H1 (cell line): ENCODE data around the gene CBY2. TPM values are rescaled to one million over a fixed set of nuclear protein-coding genes. Genes with fewer than 3 reads are reported as not detected.

Experiments
- CTCF ChIA-PET: fragments of 300-600 bp; sonication (Branson Sonifier 250); formaldehyde crosslinking; loops from one replicate; lab custom pipeline; 2021; ENCODE audit not compliant: partially characterized antibody; lab: Charles Lee
- POLR2A ChIA-PET: fragments of 300-600 bp; sonication (Branson Sonifier 250); formaldehyde crosslinking; loops from one replicate; lab custom pipeline; 2021; ENCODE audit warnings: inconsistent platforms; ENCODE audit not compliant: partially characterized antibody; lab: Charles Lee
- DNase-seq, 2 experiments: peaks; one replicate each; pipeline versions ENCODE4 v3.0.0 to v3.0.0-alpha.2; 2010 to 2022; ENCODE audit warnings: low spot score in 2 of 2, low read depth in 1 of 2, mixed read lengths in 1 of 2
- FAIRE-seq: peaks from 2 replicates; lab custom pipeline; 2011; peaks lifted over from hg19 to GRCh38; lab: Jason Lieb, UNC
- H2AFZ ChIP-seq: 2 replicates; pipeline ENCODE4 v1.8.1; 2012; ENCODE audit warnings: low read length, inconsistent platforms
- H2AK5ac ChIP-seq: 2 replicates; pipeline ENCODE4 v1.6.1; 2013; ENCODE audit warnings: low read depth, low read length
- H2BK120ac ChIP-seq: replicated peaks from 2 replicates; pipeline ENCODE3; 2013; ENCODE audit warnings: low read depth, low read length, inconsistent platforms
- H2BK12ac ChIP-seq: 2 replicates; pipeline ENCODE4 v1.6.1; 2013; ENCODE audit warnings: low read depth, low read length
- H2BK15ac ChIP-seq: 2 replicates; pipeline ENCODE4 v1.6.1; 2013; ENCODE audit warnings: low read length
- H2BK20ac ChIP-seq: 2 replicates; pipeline ENCODE4 v1.6.1; 2013; ENCODE audit warnings: low read length
- H2BK5ac ChIP-seq: 2 replicates; pipeline ENCODE4 v1.6.1; 2013; ENCODE audit warnings: low read depth, low read length
- H3K14ac ChIP-seq: 2 replicates; pipeline ENCODE4 v1.6.1; 2013; ENCODE audit warnings: inconsistent platforms; ENCODE audit not compliant: insufficient read length
- H3K18ac ChIP-seq: 2 replicates; pipeline ENCODE4 v1.6.1; 2013; ENCODE audit warnings: low read length; ENCODE audit errors: extremely low read depth
- H3K23ac ChIP-seq: 2 replicates; pipeline ENCODE4 v1.6.1; 2013; ENCODE audit warnings: inconsistent platforms; ENCODE audit not compliant: insufficient read length
- H3K23me2 ChIP-seq: 2 replicates; pipeline ENCODE4 v1.6.1; 2013; ENCODE audit warnings: low read depth, low read length
- H3K27ac ChIP-seq: 2 replicates; pipeline ENCODE4 v1.6.1; 2011; ENCODE audit warnings: low read depth, low read length, inconsistent platforms
- H3K27me3 ChIP-seq, 4 experiments: replicated peaks in 1 of 4; 1 replicate in 1 of 4; 2 replicates in 3 of 4; pipeline versions ENCODE4 v1.6.1 to v1.8.1; 2011 to 2013; ENCODE audit warnings: low read length in 3 of 4, mild to moderate bottlenecking in 3 of 4, inconsistent platforms in 2 of 4, mixed read lengths in 2 of 4, moderate library complexity in 1 of 4; ENCODE audit not compliant: control insufficient read depth in 3 of 4, insufficient read depth in 3 of 4; ENCODE audit errors: extremely low read depth in 1 of 4
- H3K36me3 ChIP-seq, 4 experiments: 2 replicates each; pipeline versions ENCODE4 v1.6.1 to v1.8.1; 2011 to 2013; ENCODE audit warnings: mild to moderate bottlenecking in 4 of 4, low read length in 3 of 4, moderate library complexity in 2 of 4, control low read depth in 1 of 4, inconsistent platforms in 1 of 4; ENCODE audit not compliant: insufficient read depth in 4 of 4, control insufficient read depth in 2 of 4
- H3K4ac ChIP-seq: replicated peaks from 2 replicates; pipeline ENCODE3; 2013; ENCODE audit warnings: low read length, low read depth, mixed read lengths, inconsistent platforms; ENCODE audit not compliant: insufficient read length
- H3K4me1 ChIP-seq, 4 experiments: replicated peaks in 1 of 4; 1 replicate in 1 of 4; 2 replicates in 3 of 4; pipeline versions ENCODE4 v1.6.1 to v1.8.1; 2011 to 2013; ENCODE audit warnings: low read length in 3 of 4, inconsistent platforms in 2 of 4, mixed read lengths in 1 of 4; ENCODE audit not compliant: insufficient read depth in 4 of 4, control insufficient read depth in 3 of 4
- H3K4me2 ChIP-seq, 2 experiments: 2 replicates each; pipeline versions ENCODE4 v1.6.1 to v1.8.1; 2011 to 2013; ENCODE audit warnings: low read depth in 2 of 2, low read length in 2 of 2, control low read depth in 1 of 2, inconsistent platforms in 1 of 2, mild to moderate bottlenecking in 1 of 2; ENCODE audit not compliant: insufficient read depth in 1 of 2
- H3K4me3 ChIP-seq, 4 experiments: fragments of 200-600, 300-600 bp in 1 of 4; sonication (generic), shearing (Covaris generic), sonication (Bioruptor Twin) in 1 of 4; 2 replicates each; pipeline versions ENCODE4 v1.5.1 to v1.8.1; 2011 to 2016; ENCODE audit warnings: low read length in 4 of 4, low read depth in 3 of 4, control low read depth in 2 of 4, inconsistent platforms in 2 of 4, mild to moderate bottlenecking in 2 of 4, mixed read lengths in 1 of 4, moderate library complexity in 1 of 4; ENCODE audit not compliant: insufficient read depth in 2 of 4; ENCODE audit errors: extremely low read depth in 1 of 4
- H3K56ac ChIP-seq: replicated peaks from 2 replicates; pipeline ENCODE3; 2013; ENCODE audit warnings: low read depth, mild to moderate bottlenecking, mixed read lengths, low read length, inconsistent platforms; ENCODE audit not compliant: insufficient read length
- H3K79me1 ChIP-seq: 2 replicates; pipeline ENCODE4 v1.6.1; 2013; ENCODE audit warnings: low read depth, low read length, control low read depth
- H3K79me2 ChIP-seq, 2 experiments: 2 replicates each; pipeline versions ENCODE4 v1.6.1 to v1.8.1; 2012 to 2013; ENCODE audit warnings: low read length in 2 of 2, mild to moderate bottlenecking in 2 of 2, inconsistent platforms in 1 of 2; ENCODE audit not compliant: insufficient read depth in 2 of 2, control insufficient read depth in 1 of 2
- H3K9ac ChIP-seq, 4 experiments: replicated peaks in 1 of 4; 1 replicate in 1 of 4; 2 replicates in 3 of 4; pipeline versions ENCODE4 v1.6.1 to v1.8.1; 2011 to 2013; ENCODE audit warnings: low read depth in 3 of 4, low read length in 3 of 4, control low read depth in 2 of 4, mild to moderate bottlenecking in 2 of 4, moderate library complexity in 2 of 4, inconsistent platforms in 1 of 4; ENCODE audit errors: extremely low read depth in 1 of 4
- H3K9me3 ChIP-seq, 2 experiments: 2 replicates each; pipeline versions ENCODE4 v1.6.1 to v1.8.1; 2012 to 2013; ENCODE audit warnings: mild to moderate bottlenecking in 2 of 2, moderate library complexity in 2 of 2, control low read depth in 1 of 2, inconsistent platforms in 1 of 2, low read depth in 1 of 2, low read length in 1 of 2, mixed read lengths in 1 of 2; ENCODE audit not compliant: insufficient read depth in 2 of 2
- H4K20me1 ChIP-seq, 2 experiments: replicated peaks in 1 of 2; 2 replicates each; pipeline versions ENCODE3 to v1.8.1; 2011 to 2013; ENCODE audit warnings: inconsistent platforms in 2 of 2, low read length in 2 of 2, mild to moderate bottlenecking in 1 of 2; ENCODE audit not compliant: insufficient read depth in 2 of 2, control insufficient read depth in 1 of 2
- H4K5ac ChIP-seq: 2 replicates; pipeline ENCODE4 v1.6.1; 2013; ENCODE audit warnings: low read length, low read depth, mixed read lengths, inconsistent platforms; ENCODE audit not compliant: insufficient read length
- H4K8ac ChIP-seq: 2 replicates; pipeline ENCODE4 v1.8.0; 2013; ENCODE audit warnings: mild to moderate bottlenecking, moderate library complexity, low read length, inconsistent platforms; ENCODE audit not compliant: insufficient read depth; ENCODE audit errors: extremely low read depth
- H4K91ac ChIP-seq: replicated peaks from 2 replicates; pipeline ENCODE3; 2013; ENCODE audit warnings: low read length, mixed read lengths, inconsistent platforms; ENCODE audit not compliant: insufficient read length
- ASH2L ChIP-seq: fragments of 200-600, 300-600 bp; sonication (generic); IDR thresholded peaks from one replicate; pipeline ENCODE4 v1.7.1; 2017; ENCODE audit warnings: low read length
- BRCA1 ChIP-seq: IDR thresholded peaks from 2 replicates; pipeline ENCODE4 v1.6.1; 2012; ENCODE audit warnings: low read depth, low read length, improper control_type of control experiment
- CEBPB ChIP-seq: IDR thresholded peaks from 2 replicates; pipeline ENCODE4 v1.6.1; 2012; ENCODE audit warnings: low read depth, low read length
- CHD1 ChIP-seq: IDR thresholded peaks from 2 replicates; pipeline ENCODE4 v1.6.1; 2012; ENCODE audit warnings: low read depth, low read length, improper control_type of control experiment
- CHD2 ChIP-seq: IDR thresholded peaks from 2 replicates; pipeline ENCODE4 v1.6.1; 2012; ENCODE audit warnings: low read length, improper control_type of control experiment
- GABPA ChIP-seq: IDR thresholded peaks from 2 replicates; pipeline ENCODE4 v1.6.1; 2011; ENCODE audit warnings: mild to moderate bottlenecking, low read length, moderate library complexity, borderline replicate concordance; ENCODE audit not compliant: insufficient read depth
- MAFK ChIP-seq: IDR thresholded peaks from 2 replicates; pipeline ENCODE4 v1.6.1; 2012; ENCODE audit warnings: low read depth, mild to moderate bottlenecking, improper control_type of control experiment, low read length
- RBBP5 ChIP-seq: IDR thresholded peaks from 2 replicates; pipeline ENCODE4 v1.7.1; 2012; ENCODE audit warnings: low read depth, mild to moderate bottlenecking, inconsistent platforms, low read length, moderate library complexity, borderline replicate concordance
- RXRA ChIP-seq: IDR thresholded peaks from 2 replicates; pipeline ENCODE4 v1.6.1; 2011; ENCODE audit warnings: low read depth, mild to moderate bottlenecking, low read length, moderate library complexity; ENCODE audit not compliant: insufficient read depth
- SP2 ChIP-seq: IDR thresholded peaks from 2 replicates; pipeline ENCODE4 v1.6.1; 2012; ENCODE audit warnings: mild to moderate bottlenecking, low read length, inconsistent platforms
- TAF7 ChIP-seq: optimal IDR thresholded peaks from 2 replicates; pipeline ENCODE3; 2011; ENCODE audit warnings: low read depth, mild to moderate bottlenecking, inconsistent platforms, low read length, moderate library complexity, borderline replicate concordance
- WGBS, 2 experiments: shearing (Covaris generic) in 1 of 2; methylation state at CpG; one replicate each; pipeline versions ENCODE4 v1.1.6 to v1.1.7; 2013 to 2015; ENCODE audit warnings: low lambda C conversion rate in 2 of 2, mixed read lengths in 2 of 2, inconsistent platforms in 1 of 2, low coverage in 1 of 2, missing lambda C conversion rate in 1 of 2; ENCODE audit not compliant: insufficient replicate concordance in 2 of 2, insufficient coverage in 1 of 2, insufficient read length in 1 of 2; ENCODE audit errors: extremely low coverage in 1 of 2, missing lambda C conversion rate in 1 of 2; 5-methylcytosine and 5-hydroxymethylcytosine counted together
- polyA plus RNA-seq, 7 experiments: library from polyadenylated mRNA; depleted of rRNA in 3 of 7; stranded (reverse) in 5 of 7; unstranded in 2 of 7; fragments of >200 nt in 5 of 7; fragments of 200-250 nt in 2 of 7; gene quantifications; 1 replicate in 5 of 7; 2 replicates in 1 of 7; 4 replicates in 1 of 7; pipeline versions ENCODE4 v1.2.1 to v1.2.3, GENCODE V29; 2011 to 2013; ENCODE audit warnings: missing spikeins in 2 of 7, mixed read lengths in 2 of 7
- total RNA-seq: library from RNA; stranded (reverse); fragmentation: NEBNext Ultra II Directional; extraction: Animal tissue kit (Norgen Biotek cat#: 25700); gene quantifications from 2 replicates; pipeline ENCODE4 v1.2.1, GENCODE V29; 2021
- TF ChIP-seq, protein P1 (sequence below): IDR thresholded peaks from 2 replicates; pipeline ENCODE4 v1.6.1; 2012; ENCODE audit warnings: inconsistent platforms
- TF ChIP-seq, protein P2 (sequence below): IDR thresholded peaks from 2 replicates; pipeline ENCODE4 v1.6.1; 2011; ENCODE audit warnings: low read length, improper control_type of control experiment

The CBY2 gene
- total and polyA plus RNA-seq, 2 of the 8 experiments (the other 6 are each of a cell fraction or from before 2014, with no cell fraction given), result not detected

DNA sequence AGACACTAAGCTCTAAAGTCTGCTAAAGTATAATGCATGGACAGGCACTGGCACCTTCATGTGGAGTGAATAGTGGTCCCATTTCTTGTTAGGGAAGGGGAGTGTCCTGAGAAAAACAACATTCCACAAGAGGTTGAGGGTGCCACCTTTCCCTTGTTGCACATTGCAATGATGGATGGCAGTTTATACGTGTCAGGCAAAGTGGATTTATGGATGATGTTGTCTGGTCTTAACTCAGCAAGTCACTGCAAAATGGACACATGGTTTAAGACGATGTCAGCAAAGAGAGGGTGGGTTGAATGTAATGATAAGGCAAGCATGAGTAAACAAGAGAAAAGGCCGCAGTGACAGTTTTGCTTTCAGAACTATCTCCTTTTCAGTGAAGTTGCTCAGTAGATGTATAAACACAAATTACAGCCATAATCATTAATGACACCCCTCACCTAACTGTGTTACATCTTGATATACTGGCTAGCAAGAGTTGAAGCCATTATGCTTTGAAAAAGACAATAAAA lies 19.6 kb upstream of the CBY2 start:
- WGBS, 2 experiments, result 86% methylated on average over 3 of the region's 3 CpGs; no CpG with 5 or more reads in 1 of the 2 experiments
- Histone ChIP-seq H3K4me3 (no peak overlapping the region), H2AK5ac (no peak overlapping the region), H2BK15ac (no peak overlapping the region), H2BK12ac (no peak overlapping the region), H3K4me1 (peaks cover 4 to 13% (median 8%) of the 10 kb centered on the region in 4 experiments), H3K4ac (no peak overlapping the region), H2BK5ac (no peak overlapping the region), H3K9me3 (no peaks in the 10 kb centered on the region), H3K23me2 (no peaks in the 10 kb centered on the region), H2AFZ (0 out of 2 replicates have a peak overlapping the region, but pooled peaks have one; percentile 30), H2BK20ac (no peak overlapping the region), H3K9ac (no peak overlapping the region; a peak in 1 of 7 replicates), H4K91ac (no peak overlapping the region), H3K23ac (no peak overlapping the region), H4K8ac (no peak overlapping the region), H3K36me3 (no peaks in the 10 kb centered on the region), H3K4me2 (no peak overlapping the region), H3K27ac (no peak overlapping the region), H3K79me2 (no peaks in the 10 kb centered on the region), H3K79me1 (no peaks in the 10 kb centered on the region), H3K18ac (no peak overlapping the region), H4K20me1 (no peaks in the 10 kb centered on the region), H3K56ac (no peak overlapping the region), H2BK120ac (no peak overlapping the region), H4K5ac (no peak overlapping the region), H3K27me3 (no peaks in the 10 kb centered on the region), H3K14ac (peak overlapping the region; percentile 10)
- no peak for DNase-seq
- no peak for FAIRE-seq
- ChIA-PET CTCF (interaction anchor here (0.8 to 2.7 kb wide), 6 partner anchors 9 to 58 kb away, joined by 3 to 46 read pairs (median 5); no protein-coding TSS in a partner anchor), POLR2A (no interaction called here)
- TF ChIP-seq CHD1 (no peak), CEBPB (no peak), BRCA1 (no peak), RXRA (no peak), CHD2 (no peak), GABPA (no peak), TAF7 (no peak), ASH2L (no peak), SP2 (no peak), RBBP5 (no peak), MAFK (no peak)
- TF ChIP-seq, protein P1, sequence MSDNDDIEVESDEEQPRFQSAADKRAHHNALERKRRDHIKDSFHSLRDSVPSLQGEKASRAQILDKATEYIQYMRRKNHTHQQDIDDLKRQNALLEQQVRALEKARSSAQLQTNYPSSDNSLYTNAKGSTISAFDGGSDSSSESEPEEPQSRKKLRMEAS, result no peak
- TF ChIP-seq, protein P2, sequence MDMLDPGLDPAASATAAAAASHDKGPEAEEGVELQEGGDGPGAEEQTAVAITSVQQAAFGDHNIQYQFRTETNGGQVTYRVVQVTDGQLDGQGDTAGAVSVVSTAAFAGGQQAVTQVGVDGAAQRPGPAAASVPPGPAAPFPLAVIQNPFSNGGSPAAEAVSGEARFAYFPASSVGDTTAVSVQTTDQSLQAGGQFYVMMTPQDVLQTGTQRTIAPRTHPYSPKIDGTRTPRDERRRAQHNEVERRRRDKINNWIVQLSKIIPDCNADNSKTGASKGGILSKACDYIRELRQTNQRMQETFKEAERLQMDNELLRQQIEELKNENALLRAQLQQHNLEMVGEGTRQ, result no peak
